Fibroblast of pulmonary artery (primary cell): ENCODE data around the gene BCAR1.

ENCODE experiments used
- DNase-seq: peaks from one replicate; pipeline ENCODE4 v3.0.0-alpha.2; 2010; ENCODE audit warnings: low read depth
- H3K4me3 ChIP-seq: replicated peaks from 2 replicates; pipeline ENCODE4 v1.5.1; 2011; ENCODE audit warnings: low read depth, mild to moderate bottlenecking, control low read depth, low read length, moderate library complexity
- CTCF ChIP-seq: IDR thresholded peaks from 2 replicates; pipeline ENCODE4 v1.5.1; 2011; ENCODE audit warnings: mild to moderate bottlenecking, control low read depth, low read length, inconsistent platforms; ENCODE audit errors: missing control alignments

The BCAR1 gene

GRCh38 chr16:75238132-75238852, 13.1 kb downstream of the BCAR1 start:
- H3K4me3 ChIP-seq: no peak overlapping the region
- TF ChIP-seq CTCF: no peak
- peak; percentile 85 for DNase-seq

DNA sequence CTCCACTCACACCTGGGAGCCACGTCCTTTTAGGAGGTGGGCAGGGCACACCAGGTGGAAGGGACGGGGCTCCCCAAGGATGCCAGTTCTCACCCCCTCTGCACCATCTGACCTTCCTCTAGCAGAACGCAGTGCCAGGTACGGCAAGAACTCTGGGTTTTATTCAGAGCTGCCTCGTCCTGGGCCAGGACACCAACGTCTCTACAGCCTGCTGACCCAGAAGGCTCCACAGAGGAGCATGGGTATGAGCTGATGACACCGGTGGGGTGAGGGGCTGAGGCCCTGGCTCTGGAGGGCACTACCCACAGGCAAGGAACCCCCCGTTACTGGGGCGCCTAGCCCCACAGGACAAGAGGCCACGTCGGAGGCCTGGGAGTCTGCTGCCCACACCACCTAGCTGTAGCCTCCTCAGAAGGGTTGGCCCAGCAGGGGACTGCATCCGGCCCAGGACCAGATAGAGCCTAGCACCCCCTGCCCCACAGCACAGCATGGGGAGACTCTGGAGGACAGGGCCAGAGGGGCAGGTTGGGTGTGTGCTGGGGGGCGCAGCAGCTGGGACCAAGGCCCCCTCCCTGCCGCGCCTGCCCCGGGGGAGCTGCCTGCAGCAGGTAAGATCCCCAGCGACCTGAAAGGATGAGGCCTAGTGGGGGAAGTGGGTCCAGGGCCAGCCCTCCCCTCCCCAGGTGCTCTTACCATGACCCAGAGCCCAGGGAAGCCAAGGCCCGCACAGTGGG, 13.9 kb downstream of the BCAR1 start:
- no peak for TF ChIP-seq CTCF
- H3K4me3 ChIP-seq: no peak overlapping the region
- no peak for DNase-seq

GRCh38 chr16:75236736-75237397, 14.6 kb downstream of the BCAR1 start:
- no peak for TF ChIP-seq CTCF
- no peak for DNase-seq
- no peak overlapping the region for H3K4me3 ChIP-seq

- TF ChIP-seq CTCF: no peak
- DNase-seq: no peak
- no peak overlapping the region for H3K4me3 ChIP-seq
These were observed 15.2 kb downstream of the BCAR1 start for GRCh38 chr16:75236232-75236631.

GRCh38 chr16:75235721-75236193, 15.7 kb downstream of the BCAR1 start:
- no peak overlapping the region for H3K4me3 ChIP-seq
- no peak for DNase-seq
- no peak for TF ChIP-seq CTCF

GRCh38 chr16:75234856-75235696, 16.3 kb downstream of the BCAR1 start:
- H3K4me3 ChIP-seq: no peak overlapping the region
- no peak for TF ChIP-seq CTCF
- no peak for DNase-seq
